22Rv1 (cell line): ENCODE data around the gene TRIM33.

Experiments
- H3K27ac ChIP-seq: fragments of 450-650 bp; 2 replicates; pipeline ENCODE4 v1.5.1; 2017
- CTCF ChIP-seq: fragments of 450-650 bp; IDR thresholded peaks from 2 replicates; pipeline ENCODE4 v1.5.1; 2017; ENCODE audit warnings: mild to moderate bottlenecking
- ZFX ChIP-seq: fragments of 450-650 bp; IDR thresholded peaks from 2 replicates; pipeline ENCODE4 v1.6.1; 2017; ENCODE audit warnings: antibody characterized with exemption, borderline replicate concordance

Gene TRIM33

GRCh38 chr1:114503916-114504422, 7.0 kb downstream of the TRIM33 start:
- TF ChIP-seq ZFX (no peak), CTCF (no peak)
- no peak overlapping the region for H3K27ac ChIP-seq

- no peak for TF ChIP-seq CTCF
- no peak for TF ChIP-seq ZFX
- no peak overlapping the region for H3K27ac ChIP-seq
Measured at GRCh38 chr1:114502080-114502479, 8.9 kb downstream of the TRIM33 start.

- H3K27ac ChIP-seq = no peak overlapping the region
- TF ChIP-seq ZFX (no peak), CTCF (no peak)
Measured at GRCh38 chr1:114499478-114499877, 11.5 kb downstream of the TRIM33 start.

- H3K27ac ChIP-seq = no peak overlapping the region
- TF ChIP-seq CTCF = no peak
- TF ChIP-seq ZFX = no peak
Measured at GRCh38 chr1:114496089-114496488, 14.9 kb downstream of the TRIM33 start.

- TF ChIP-seq CTCF = no peak
- TF ChIP-seq ZFX = no peak
- no peak overlapping the region for H3K27ac ChIP-seq
Measured at GRCh38 chr1:114495486-114495885, 15.5 kb downstream of the TRIM33 start.

GRCh38 chr1:114492978-114493377, 18.0 kb downstream of the TRIM33 start:
- TF ChIP-seq ZFX = no peak
- TF ChIP-seq CTCF = no peak
- no peak overlapping the region for H3K27ac ChIP-seq

GRCh38 chr1:114490274-114490693, 20.7 kb downstream of the TRIM33 start:
- H3K27ac ChIP-seq = no peak overlapping the region
- TF ChIP-seq CTCF = no peak
- TF ChIP-seq ZFX = no peak
